ENCODE data around the gene CCDC88C. TPM values are rescaled to one million over a fixed set of nuclear protein-coding genes. Genes with fewer than 3 reads are reported as not detected.

CCDC88C gene
- total RNA-seq, 2 experiments from 2014 or later = 137 to 253 TPM

DNA sequence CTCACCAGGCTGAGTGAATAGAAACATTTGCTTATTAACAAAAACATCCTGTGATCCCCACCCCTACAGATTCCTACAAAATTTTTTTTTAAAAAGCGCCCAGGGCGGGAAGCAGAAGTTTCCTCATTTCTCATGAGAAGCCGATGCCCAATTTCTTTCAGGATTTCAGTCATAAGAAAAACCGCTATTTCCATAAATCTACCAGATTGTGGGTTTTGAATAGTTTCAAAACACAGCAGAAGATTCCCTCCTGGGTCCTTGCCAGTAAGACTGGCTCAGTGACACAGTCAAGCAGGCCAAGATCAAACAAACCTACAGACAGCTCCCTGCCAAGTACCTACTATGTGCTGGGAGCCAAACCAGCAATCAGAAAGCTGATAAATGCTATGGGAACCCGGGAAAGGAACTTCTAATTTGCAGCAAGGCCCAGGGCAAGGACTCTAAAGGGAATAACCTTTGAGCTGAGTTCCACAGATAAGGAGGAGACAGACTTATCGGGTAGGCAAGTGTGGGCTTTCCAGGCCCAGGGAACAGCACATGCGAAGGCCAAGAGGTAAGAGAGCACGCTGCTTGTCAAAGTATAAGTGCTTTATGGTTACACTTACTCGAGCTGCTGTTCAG lies 68.7 kb downstream of the CCDC88C start:
- Histone ChIP-seq H2AFZ (ENCODE audit: low read length) (no peak overlapping the region), H3K27ac (ENCODE audit: low read depth, low read length, poor library complexity, severe bottlenecking) (peak overlapping the region; percentile 94), H3K4me2 (ENCODE audit: low read length) (peak overlapping the region; percentile 87), H3K9me2 (ENCODE audit: insufficient read depth, low read length) (no peaks in the 10 kb centered on the region), H3K36me3 (ENCODE audit: insufficient read depth, low read length) (peaks cover 48% of the 10 kb centered on the region), H4K20me1 (ENCODE audit: insufficient read depth, low read length) (no peaks in the 10 kb centered on the region; the same call in 1 of the 2 replicates), H3K79me2 (ENCODE audit: insufficient read depth, low read depth, low read length) (peaks cover 97% of the 10 kb centered on the region), H3K9me3 (ENCODE audit: low read length) (no peaks in the 10 kb centered on the region), H3K4me1 (ENCODE audit: insufficient read depth, low read length, poor library complexity, severe bottlenecking) (peaks cover 96% of the 10 kb centered on the region), H3K4me3 (ENCODE audit: low read depth, low read length, poor library complexity, severe bottlenecking) (peak overlapping the region; percentile 46)
- CTCF ChIA-PET (ENCODE audit: unreplicated experiment) = interaction anchor here (1.0 to 1.8 kb wide), 3 partner anchors 9 to 49 kb away, joined by 3 to 6 read pairs (median 4); no protein-coding TSS in a partner anchor
- no TSS peak for BruUV-seq (replicated peaks)
- TF ChIP-seq CTCF (conservative IDR thresholded peaks at IDR 0.05; ENCODE audit: low read length) (no peak), EZH2phosphoT487 (IDR thresholded peaks at IDR 0.05; ENCODE audit: borderline replicate concordance, low read depth, low read length) (no peak)
- DNase-seq (ENCODE audit: low spot score) = peak; percentile 21
- POLR2A ChIA-PET = interaction anchor here (0.9 to 14.9 kb wide), 10 partner anchors 9 to 67 kb away, joined by 3 to 311 read pairs (median 5); partner anchors contain the start of gene CCDC88C
- intact Hi-C loops (cut with micrococcal nuclease; ENCODE audit: unreplicated experiment) = loop anchor here (1.0 kb wide), 1 partner anchor 25 kb away; no protein-coding TSS in a partner anchor

DNA sequence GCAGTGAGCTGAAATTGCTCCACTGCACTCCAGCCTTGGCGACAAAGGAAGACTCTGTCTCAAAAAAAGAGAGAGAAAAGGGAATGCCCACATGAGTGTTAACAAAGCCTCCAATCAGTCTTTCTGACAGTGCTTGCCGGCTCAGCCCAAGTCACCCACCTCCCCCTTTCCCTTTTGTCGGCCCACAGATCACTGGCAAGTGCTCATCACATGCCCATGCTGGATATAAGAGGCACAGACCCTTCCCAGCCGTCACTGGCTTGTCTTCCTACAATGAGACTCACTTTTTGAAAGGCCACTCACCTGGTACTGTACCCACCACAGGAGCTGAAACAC lies 70.8 kb downstream of the CCDC88C start:
- Histone ChIP-seq H3K4me1 (ENCODE audit: insufficient read depth, low read length, poor library complexity, severe bottlenecking) (peaks cover 77% of the 10 kb centered on the region), H3K9me3 (ENCODE audit: low read length) (no peaks in the 10 kb centered on the region), H2AFZ (ENCODE audit: low read length) (no peak overlapping the region), H3K9me2 (ENCODE audit: insufficient read depth, low read length) (no peaks in the 10 kb centered on the region), H3K79me2 (ENCODE audit: insufficient read depth, low read depth, low read length) (peaks cover 84% of the 10 kb centered on the region), H3K36me3 (ENCODE audit: insufficient read depth, low read length) (peaks cover 54% of the 10 kb centered on the region), H3K27ac (ENCODE audit: low read depth, low read length, poor library complexity, severe bottlenecking) (peak overlapping the region; percentile 72), H3K4me2 (ENCODE audit: low read length) (peak overlapping the region; percentile 59), H4K20me1 (ENCODE audit: insufficient read depth, low read length) (no peaks in the 10 kb centered on the region; the same call in 1 of the 2 replicates), H3K4me3 (ENCODE audit: low read depth, low read length, poor library complexity, severe bottlenecking) (peak overlapping the region; percentile 38)
- CTCF ChIA-PET (ENCODE audit: unreplicated experiment) = interaction anchor here (1.0 kb wide), 1 partner anchor 9 kb away, joined by 3 read pairs; no protein-coding TSS in a partner anchor
- DNase-seq (ENCODE audit: low spot score) = peak; percentile 19
- intact Hi-C loops (cut with micrococcal nuclease; ENCODE audit: unreplicated experiment) = no loop called here
- POLR2A ChIA-PET = interaction anchor here (1.0 to 2.2 kb wide), 5 partner anchors 10 to 57 kb away, joined by 3 to 8 read pairs (median 4); no protein-coding TSS in a partner anchor
- BruUV-seq (replicated peaks) = no TSS peak
- TF ChIP-seq CTCF (conservative IDR thresholded peaks at IDR 0.05; ENCODE audit: low read length) (no peak), EZH2phosphoT487 (IDR thresholded peaks at IDR 0.05; ENCODE audit: borderline replicate concordance, low read depth, low read length) (no peak)

- H2AFZ ChIP-seq (ENCODE audit: low read length) = no peak overlapping the region
- intact Hi-C loops (cut with micrococcal nuclease; ENCODE audit: unreplicated experiment) = no loop called here
- H3K9me2 ChIP-seq (ENCODE audit: insufficient read depth, low read length) = no peaks in the 10 kb centered on the region
- ChIA-PET POLR2A (no interaction called here), CTCF (ENCODE audit: unreplicated experiment) (interaction anchor here (1.3 kb wide), 1 partner anchor 12 kb away, joined by 5 read pairs; no protein-coding TSS in a partner anchor)
- BruUV-seq (replicated peaks) = no TSS peak
- peaks cover 57% of the 10 kb centered on the region for H3K79me2 ChIP-seq (ENCODE audit: insufficient read depth, low read depth, low read length)
- peak overlapping the region; percentile 27 for H3K27ac ChIP-seq (ENCODE audit: low read depth, low read length, poor library complexity, severe bottlenecking)
- peaks cover 77% of the 10 kb centered on the region for H3K36me3 ChIP-seq (ENCODE audit: insufficient read depth, low read length)
- DNase-seq (ENCODE audit: low spot score) = no peak
- no peak overlapping the region for H3K4me2 ChIP-seq (ENCODE audit: low read length)
- no peak overlapping the region for H3K4me3 ChIP-seq (ENCODE audit: low read depth, low read length, poor library complexity, severe bottlenecking)
- H3K9me3 ChIP-seq (ENCODE audit: low read length) = no peaks in the 10 kb centered on the region
- no peak for TF ChIP-seq EZH2phosphoT487 (IDR thresholded peaks at IDR 0.05; ENCODE audit: borderline replicate concordance, low read depth, low read length)
- TF ChIP-seq CTCF (conservative IDR thresholded peaks at IDR 0.05; ENCODE audit: low read length) = no peak
- no peaks in the 10 kb centered on the region; the same call in 1 of the 2 replicates for H4K20me1 ChIP-seq (ENCODE audit: insufficient read depth, low read length)
- H3K4me1 ChIP-seq (ENCODE audit: insufficient read depth, low read length, poor library complexity, severe bottlenecking) = peaks cover 50% of the 10 kb centered on the region
Observed at GRCh38 chr14:91344096-91344495, 73.5 kb downstream of the CCDC88C start.

All from OCI-LY7 (cell line).